C4-2B (cell line): ENCODE measurements around the gene CCL24.
"Not testable (repeated sequence)": the region's sequence is repeated elsewhere in the genome, so short reads cannot be mapped to it uniquely, and the experiment has no call there.

Source experiments
- CTCF ChIP-seq: fragments of 450-650 bp; conservative IDR thresholded peaks from 2 replicates; pipeline ENCODE4 v1.5.1; 2017; ENCODE audit warnings: mild to moderate bottlenecking
- ZFX ChIP-seq: fragments of 450-650 bp; IDR thresholded peaks from 2 replicates; pipeline ENCODE4 v1.6.1; 2017

- TF ChIP-seq CTCF, ZFX: not testable (repeated sequence)
Measured at GRCh38 chr7:75829656-75830055, 16.1 kb upstream of the CCL24 start.
